Measurements from ENCODE around the gene C12orf56. TPM values are rescaled to one million over a fixed set of nuclear protein-coding genes. Genes with fewer than 3 reads are reported as not detected.
"Not testable (repeated sequence)": the region's sequence is repeated elsewhere in the genome, so short reads cannot be mapped to it uniquely, and the experiment has no call there.

Gene C12orf56
- polyA plus RNA-seq, 3 donors: 1.00 to 1.4 (median 1.4) TPM

DNA sequence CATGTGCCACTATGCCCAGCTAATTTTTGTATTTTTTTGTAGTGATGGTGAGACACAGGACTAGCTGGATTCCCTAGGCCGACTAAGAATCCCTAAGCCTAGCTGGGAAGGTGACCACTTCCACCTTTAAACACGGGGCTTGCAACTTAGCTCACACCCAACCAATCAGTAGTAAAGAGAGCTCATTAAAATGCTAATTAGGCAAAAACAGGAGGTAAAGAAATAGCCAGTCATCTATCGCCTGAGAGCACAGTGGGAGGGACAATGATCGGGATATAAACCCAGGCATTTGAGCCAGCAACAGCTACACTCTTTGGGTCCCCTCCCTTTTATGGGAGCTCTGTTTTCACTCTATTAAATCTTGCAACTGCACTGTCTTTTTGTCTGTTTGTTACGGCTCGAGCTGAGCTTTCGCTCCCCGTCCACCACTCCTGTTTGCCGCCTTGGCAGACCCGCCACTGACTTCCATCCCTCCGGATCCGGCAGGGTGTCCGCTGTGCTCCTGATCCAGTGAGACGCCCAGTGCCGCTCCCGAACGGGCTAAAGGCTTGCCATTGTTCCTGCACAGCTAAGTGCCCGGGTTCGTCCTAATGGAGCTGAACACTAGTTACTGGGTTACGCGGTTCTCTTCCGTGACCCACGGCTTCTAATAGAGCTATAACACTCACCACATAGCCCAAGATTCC is 70.9 kb downstream of the C12orf56 start:
- DNase-seq (ENCODE audit: low read depth in 3 of 3, low spot score in 2 of 3): not testable (repeated sequence)

DNA sequence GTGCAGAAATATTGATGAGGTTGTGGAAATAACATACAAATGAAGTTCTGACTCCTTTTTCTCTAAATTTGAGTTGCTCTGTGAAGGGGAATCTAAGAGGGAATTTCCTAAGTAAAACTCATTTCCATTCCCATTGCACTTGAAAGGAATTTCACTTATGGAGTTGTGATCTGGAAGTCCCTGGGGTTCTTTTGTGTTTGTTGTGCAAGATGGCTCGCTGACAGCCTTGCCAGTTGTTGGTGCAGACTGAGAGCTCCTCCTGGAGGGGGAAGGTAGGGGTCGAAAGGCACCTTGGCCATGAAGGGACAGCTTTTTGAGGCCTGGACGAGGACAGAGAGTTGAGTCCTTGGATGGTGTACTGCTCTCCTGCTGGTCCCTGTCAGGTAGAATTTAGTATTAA is 72.0 kb downstream of the C12orf56 start:
- DNase-seq (ENCODE audit: low read depth in 3 of 3, low spot score in 2 of 3): no peak

GRCh38 chr12:64311877-64312276 is 78.7 kb downstream of the C12orf56 start:
- no peak for DNase-seq (ENCODE audit: low read depth in 3 of 3, low spot score in 2 of 3)

GRCh38 chr12:64304571-64304970 is 86.0 kb downstream of the C12orf56 start:
- DNase-seq (ENCODE audit: low read depth in 3 of 3, low spot score in 2 of 3): no peak

DNA sequence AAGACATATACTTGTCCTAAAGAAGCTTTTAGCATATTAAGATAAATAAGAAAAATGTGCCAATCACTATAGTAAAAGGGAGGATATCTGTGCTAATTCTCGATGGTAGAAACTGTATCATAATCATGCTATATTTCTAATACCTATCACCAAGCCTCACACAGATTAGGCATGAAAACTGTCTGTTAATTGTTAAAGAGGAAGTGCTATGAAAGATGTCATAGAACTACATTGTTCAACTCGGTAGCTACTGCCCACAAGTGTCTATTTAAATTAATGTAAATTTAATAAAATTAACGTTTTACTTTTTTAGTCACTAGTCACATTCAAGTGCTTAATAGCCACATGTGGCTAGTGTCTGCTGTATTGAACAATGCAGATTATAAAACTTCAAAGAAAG is 90.9 kb downstream of the C12orf56 start:
- DNase-seq (ENCODE audit: low read depth in 3 of 3, low spot score in 2 of 3): no peak

DNA sequence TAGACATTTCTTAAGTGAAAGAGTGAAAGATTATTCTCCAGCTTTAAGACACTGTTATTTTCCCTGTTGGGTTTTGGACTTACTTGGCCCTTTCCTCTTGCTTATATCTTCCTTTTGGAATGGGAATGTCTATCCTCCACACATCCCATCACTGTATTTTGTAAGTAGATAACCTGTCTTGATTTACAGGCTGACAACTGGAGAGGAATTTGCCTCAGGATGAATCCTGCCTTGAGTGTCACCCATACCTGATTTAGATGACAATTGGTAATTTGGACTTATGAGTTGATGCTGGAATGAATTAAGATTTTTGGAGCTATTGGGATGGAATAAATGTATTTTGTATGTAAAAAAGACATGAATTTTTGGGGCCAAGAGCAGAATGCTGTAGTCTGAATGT is 94.3 kb downstream of the C12orf56 start:
- DNase-seq (ENCODE audit: low read depth in 3 of 3, low spot score in 2 of 3): no peak

DNA sequence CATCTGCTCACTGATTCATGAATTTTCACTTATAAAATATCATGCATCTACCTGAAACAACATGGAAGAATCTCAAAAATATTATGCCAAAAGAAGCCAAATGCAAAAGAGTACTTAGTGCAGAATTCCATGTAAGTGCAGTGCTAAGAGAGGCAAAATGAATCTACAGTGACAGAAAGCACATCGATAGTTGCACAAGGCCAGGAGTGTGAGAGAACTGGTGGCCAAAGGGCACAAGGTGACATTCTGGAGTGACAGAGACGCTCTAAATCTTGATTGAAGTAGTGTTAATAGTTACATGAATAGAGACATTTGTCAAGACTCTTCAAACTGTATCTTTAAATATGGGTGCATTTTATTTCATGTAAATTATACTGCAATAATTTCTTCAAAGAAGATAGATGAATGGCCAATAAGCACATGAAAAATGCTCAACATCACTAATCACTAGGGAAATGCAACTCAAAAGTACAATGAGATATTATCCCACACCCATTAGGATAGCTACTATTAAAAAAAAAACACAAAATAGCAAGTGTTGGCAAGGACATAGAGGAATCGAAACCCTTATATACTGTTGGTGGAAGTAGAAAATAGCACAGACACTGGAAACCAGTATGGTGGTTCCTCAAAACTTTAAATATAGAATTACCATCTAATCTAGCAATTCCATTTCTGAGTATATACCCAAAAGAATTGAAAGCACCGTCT is 96.7 kb downstream of the C12orf56 start:
- DNase-seq (ENCODE audit: low read depth in 3 of 3, low spot score in 2 of 3): no peak

DNA sequence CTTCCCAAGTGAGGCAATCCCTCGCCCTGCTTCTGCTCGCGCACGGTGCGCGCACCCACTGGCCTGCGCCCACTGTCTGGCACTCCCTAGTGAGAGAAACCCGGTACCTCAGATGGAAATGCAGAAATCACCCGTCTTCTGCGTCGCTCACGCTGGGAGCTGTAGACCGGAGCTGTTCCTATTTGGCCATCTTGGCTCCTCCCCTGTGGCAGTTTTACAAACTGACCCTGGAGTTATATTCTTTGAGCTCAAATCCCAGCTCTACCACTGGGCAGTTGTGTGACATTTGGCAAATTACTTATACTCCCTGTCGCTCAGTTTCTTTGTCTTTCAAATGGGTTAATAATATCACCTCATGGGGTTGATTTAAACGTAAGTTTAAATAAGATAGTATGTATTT is 97.4 kb downstream of the C12orf56 start:
- not testable (repeated sequence) for DNase-seq (ENCODE audit: low read depth in 3 of 3, low spot score in 2 of 3)

- DNase-seq (ENCODE audit: low read depth in 3 of 3, low spot score in 2 of 3): no peak
Observed at GRCh38 chr12:64286521-64286920, 104.0 kb downstream of the C12orf56 start.

GRCh38 chr12:64284256-64284655 is 106.3 kb downstream of the C12orf56 start:
- no peak for DNase-seq (ENCODE audit: low read depth in 3 of 3, low spot score in 2 of 3)

DNA sequence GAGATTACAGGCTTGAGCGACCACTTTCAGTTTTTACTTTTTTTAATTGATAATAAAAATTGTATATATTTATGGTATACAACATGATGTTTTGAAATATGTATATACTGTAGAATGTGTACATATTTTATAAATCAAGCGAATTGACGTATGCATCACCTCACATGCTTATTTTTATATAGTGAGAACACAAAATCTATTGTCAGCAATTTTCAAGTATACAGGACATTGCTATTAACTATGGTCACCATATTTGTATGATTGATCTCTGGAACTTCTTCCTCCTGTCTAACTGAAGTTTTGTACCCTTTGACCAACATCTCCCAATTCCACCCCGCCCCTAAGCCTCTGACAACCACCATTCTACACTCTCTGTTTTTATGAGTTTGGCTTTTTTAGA is 112.1 kb downstream of the C12orf56 start:
- DNase-seq (ENCODE audit: low read depth in 3 of 3, low spot score in 2 of 3): no peak

DNA sequence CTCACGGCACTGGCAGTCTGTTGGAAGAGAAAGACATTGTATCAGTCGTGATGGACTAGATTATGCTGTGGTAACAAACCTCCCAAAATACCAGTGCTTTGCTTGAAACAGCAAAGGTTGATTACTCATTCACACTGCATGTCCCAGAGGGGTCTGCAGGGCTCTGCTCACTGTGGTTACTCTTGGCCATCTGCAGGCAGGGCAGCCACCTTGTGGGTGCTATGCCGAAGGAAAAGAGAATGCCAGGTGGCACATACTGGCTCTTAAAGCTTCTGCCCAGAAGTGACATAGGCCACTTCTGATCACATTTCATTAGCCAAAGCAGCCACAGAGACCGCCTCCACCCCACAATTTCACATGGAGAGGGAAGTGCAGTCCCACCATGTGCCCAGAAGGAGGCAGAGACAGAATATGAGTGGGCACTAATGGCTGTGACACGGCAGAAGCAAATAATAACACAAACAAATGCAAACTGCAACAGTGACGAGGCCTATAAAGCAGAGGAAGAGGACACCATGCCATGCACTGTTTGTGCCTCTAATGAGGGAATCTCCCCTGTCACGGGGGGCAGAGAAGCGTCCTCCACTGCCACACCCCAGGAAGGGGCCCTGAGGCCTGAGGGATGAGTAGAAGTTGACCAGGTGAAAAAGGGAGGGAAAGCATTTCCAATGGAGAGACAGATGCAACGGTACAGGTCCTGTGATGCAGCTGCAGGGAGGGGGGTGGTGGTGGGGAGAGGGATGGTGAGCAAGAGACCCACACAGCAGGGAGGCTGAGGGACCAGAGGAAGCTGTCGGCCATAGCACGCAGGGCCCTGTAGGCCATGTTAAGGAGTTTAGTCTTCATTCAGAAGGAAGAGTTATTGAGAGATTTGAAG is 116.8 kb downstream of the C12orf56 start:
- no peak for DNase-seq (ENCODE audit: low read depth in 3 of 3, low spot score in 2 of 3)

DNA sequence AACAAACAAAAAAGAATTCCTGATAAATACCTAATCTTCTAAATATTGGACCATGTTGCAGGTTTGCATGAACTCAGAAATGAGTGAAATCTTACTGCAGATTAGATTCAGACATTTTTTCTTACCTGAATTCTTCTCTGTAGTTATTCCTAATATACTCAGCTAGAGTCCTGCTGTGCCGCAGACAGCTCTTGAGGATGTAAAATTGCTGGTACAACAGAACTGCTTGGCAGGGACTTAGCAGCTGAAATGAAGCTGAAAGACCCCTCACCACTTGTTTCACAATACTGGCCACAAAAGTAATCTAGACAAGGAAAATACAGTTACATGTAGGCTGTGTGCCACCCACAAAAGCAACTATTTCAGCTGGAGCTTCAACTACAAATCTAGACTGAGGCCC is 120.1 kb downstream of the C12orf56 start:
- DNase-seq (ENCODE audit: low read depth in 3 of 3, low spot score in 2 of 3): no peak

GRCh38 chr12:64269161-64269560 is 121.4 kb downstream of the C12orf56 start:
- no peak for DNase-seq (ENCODE audit: low read depth in 3 of 3, low spot score in 2 of 3)

DNA sequence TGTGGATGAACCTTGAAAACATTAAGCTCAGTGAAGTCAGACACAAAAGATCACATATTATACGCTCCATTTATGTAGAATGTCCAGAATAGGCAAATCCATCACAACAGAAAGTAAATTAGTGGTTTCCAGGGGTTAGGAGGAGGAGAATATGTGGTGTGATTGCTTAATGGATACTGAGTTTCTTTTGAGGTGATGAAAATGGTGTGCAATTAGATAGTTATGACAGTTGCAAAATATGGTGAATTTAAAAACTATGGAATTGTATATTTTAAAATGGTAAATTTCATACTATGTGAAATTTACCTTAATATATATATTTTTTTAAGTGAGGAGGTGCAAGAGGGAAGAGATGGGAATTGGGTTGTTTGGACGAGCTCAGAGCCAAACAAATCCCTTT is 122.1 kb downstream of the C12orf56 start:
- DNase-seq (ENCODE audit: low read depth in 3 of 3, low spot score in 2 of 3): no peak

- DNase-seq (ENCODE audit: low read depth in 3 of 3, low spot score in 2 of 3): no peak
Observed at GRCh38 chr12:64265839-64266238, 124.7 kb downstream of the C12orf56 start.

DNA sequence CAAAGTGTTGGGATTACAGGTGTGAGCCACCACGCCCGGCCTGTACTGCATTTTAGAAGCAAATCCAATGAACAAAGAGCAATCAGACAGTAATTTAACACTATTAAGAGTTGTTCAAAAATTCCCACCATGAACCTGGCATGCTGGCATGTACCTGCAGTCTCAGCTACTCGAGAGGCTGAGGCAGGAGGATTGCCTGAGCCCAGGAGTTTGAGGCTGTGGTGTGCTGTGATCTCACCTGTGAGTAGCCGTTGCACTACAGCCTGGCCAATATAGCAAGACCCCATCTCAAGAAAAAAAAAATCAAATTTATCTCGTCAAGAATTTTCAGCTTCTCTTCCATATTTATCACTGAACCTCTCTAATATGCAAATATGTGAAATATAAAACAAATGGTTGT is 128.7 kb downstream of the C12orf56 start:
- no peak for DNase-seq (ENCODE audit: low read depth in 3 of 3, low spot score in 2 of 3)

- DNase-seq (ENCODE audit: low read depth in 3 of 3, low spot score in 2 of 3): no peak
Observed at GRCh38 chr12:64258576-64258975, 132.0 kb downstream of the C12orf56 start.

DNA sequence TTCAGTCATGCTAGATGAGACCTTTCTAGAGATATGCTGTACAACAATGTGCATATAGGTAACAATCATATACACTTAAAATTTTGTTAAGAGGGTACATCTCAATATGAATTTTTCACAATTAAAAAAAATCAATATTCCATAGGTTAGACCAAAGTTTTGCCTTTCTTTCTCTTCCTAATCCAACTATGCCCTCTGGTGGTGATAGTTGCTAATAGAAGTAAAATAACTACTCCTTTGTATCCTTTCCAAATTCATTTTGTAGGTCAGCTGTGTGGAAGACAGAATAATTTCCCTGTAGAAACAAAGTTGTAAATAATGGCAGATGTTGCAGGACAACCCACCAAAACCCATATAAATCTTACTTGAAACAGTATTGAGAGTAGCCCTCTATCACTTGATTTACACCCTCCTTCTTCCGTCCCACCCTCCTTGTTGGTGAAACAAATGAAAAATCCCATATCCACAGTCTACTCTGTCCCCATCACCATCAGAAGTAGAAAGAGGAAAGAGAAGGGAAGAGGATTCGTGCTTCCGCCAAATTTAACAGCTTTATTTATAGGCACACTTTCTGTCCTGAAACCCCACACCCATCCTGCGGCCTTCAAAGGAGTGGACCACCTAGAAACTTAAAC is 134.3 kb downstream of the C12orf56 start:
- peak; percentile 52 to 57 (median 52) for DNase-seq (ENCODE audit: low read depth in 3 of 3, low spot score in 2 of 3)

GRCh38 chr12:64255249-64255648 is 135.3 kb downstream of the C12orf56 start:
- DNase-seq (ENCODE audit: low read depth in 3 of 3, low spot score in 2 of 3): no peak

DNA sequence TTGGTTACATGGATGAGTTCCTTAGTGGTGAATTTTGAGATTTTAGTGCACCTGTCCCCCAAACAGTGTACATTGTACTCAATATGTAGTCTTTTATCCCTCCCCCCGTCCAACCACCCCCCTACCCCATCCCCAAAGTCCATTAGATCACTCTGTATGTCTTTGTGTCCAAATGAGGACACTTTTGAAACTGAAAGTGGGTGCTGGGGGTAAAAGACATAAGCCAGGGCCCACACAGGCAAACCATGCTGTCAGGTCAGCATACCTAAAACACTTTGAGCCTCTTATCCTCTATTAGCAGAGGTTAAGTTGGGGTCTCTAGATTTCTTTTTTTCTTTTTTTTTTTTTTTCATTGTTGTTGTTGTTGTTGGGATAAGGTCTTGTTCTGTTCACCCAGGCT is 137.2 kb downstream of the C12orf56 start:
- no peak for DNase-seq (ENCODE audit: low read depth in 3 of 3, low spot score in 2 of 3)

Data from right renal cortex interstitium (tissue), 3 donors.